DND-41 (cell line): Measurements from ENCODE around the gene SLC38A10.

Experiments
- ATAC-seq: fragments of 200-7000 bp; cut with Tn5 transposase; 3 replicates; pipeline ENCODE4 v1.9.1; 2021; ENCODE audit warnings: low read depth; ENCODE audit not compliant: insufficient read depth
- DNase-seq: peaks from one replicate; pipeline ENCODE4 v3.0.0-alpha.2; 2020
- H2AFZ ChIP-seq: 2 replicates; pipeline ENCODE4 v1.6.0; 2012; ENCODE audit warnings: low read depth, low read length
- H3K27ac ChIP-seq: 2 replicates; pipeline ENCODE4 v1.5.1; 2012; ENCODE audit warnings: low read length, inconsistent platforms
- H3K27me3 ChIP-seq: fragments of 200-600 bp; sonication (generic); 2 replicates; pipeline ENCODE4 v1.6.0; 2012; ENCODE audit warnings: low read length, mild to moderate bottlenecking, inconsistent platforms; ENCODE audit not compliant: insufficient read depth, poor library complexity
- H3K36me3 ChIP-seq: 2 replicates; pipeline ENCODE4 v1.5.1; 2012; ENCODE audit warnings: low read length, inconsistent platforms; ENCODE audit not compliant: insufficient read depth
- H3K4me1 ChIP-seq: 2 replicates; pipeline ENCODE4 v1.5.1; 2012; ENCODE audit warnings: mild to moderate bottlenecking, low read length; ENCODE audit not compliant: insufficient read depth
- H3K4me2 ChIP-seq: 2 replicates; pipeline ENCODE4 v1.6.0; 2012; ENCODE audit warnings: mild to moderate bottlenecking, moderate library complexity, low read length, inconsistent platforms; ENCODE audit not compliant: insufficient read depth
- H3K4me3 ChIP-seq, 2 experiments: fragments of 200-600 bp in 1 of 2; shearing (Covaris generic) in 1 of 2; 2 replicates each; pipeline ENCODE4 v1.5.1; 2012 to 2016; ENCODE audit warnings: inconsistent platforms in 2 of 2, low read length in 2 of 2, mild to moderate bottlenecking in 2 of 2, low read depth in 1 of 2, moderate library complexity in 1 of 2
- H3K79me2 ChIP-seq: 2 replicates; pipeline ENCODE4 v1.6.0; 2012; ENCODE audit warnings: low read length, inconsistent platforms; ENCODE audit not compliant: insufficient read depth
- H3K9ac ChIP-seq: 2 replicates; pipeline ENCODE4 v1.6.0; 2012; ENCODE audit warnings: low read depth, mild to moderate bottlenecking, inconsistent platforms, low read length, moderate library complexity
- H3K9me3 ChIP-seq: 2 replicates; pipeline ENCODE4 v1.5.1; 2012; ENCODE audit warnings: low read length, moderate library complexity, mild to moderate bottlenecking, inconsistent platforms; ENCODE audit not compliant: insufficient read depth, severe bottlenecking
- H4K20me1 ChIP-seq: 2 replicates; pipeline ENCODE4 v1.6.0; 2012; ENCODE audit warnings: low read length; ENCODE audit not compliant: insufficient read depth
- CTCF ChIP-seq: IDR thresholded peaks from 2 replicates; pipeline ENCODE4 v1.5.1; 2012; ENCODE audit warnings: borderline replicate concordance, low read length, moderate library complexity, mild to moderate bottlenecking; ENCODE audit not compliant: poor library complexity, severe bottlenecking; ENCODE audit errors: extremely low read depth
- EZH2 ChIP-seq: IDR thresholded peaks from 3 replicates; pipeline ENCODE4 v1.6.1; 2012; ENCODE audit warnings: borderline replicate concordance, low read depth, mild to moderate bottlenecking, moderate library complexity, low read length, inconsistent platforms; ENCODE audit not compliant: severe bottlenecking

The SLC38A10 gene

GRCh38 chr17:81334391-81334901, 39.3 kb upstream of the SLC38A10 start:
- Histone ChIP-seq H3K4me2 (no peak overlapping the region), H3K9ac (no peak overlapping the region), H3K36me3 (no peaks in the 10 kb centered on the region), H3K4me3 (no peak overlapping the region), H3K9me3 (no peaks in the 10 kb centered on the region), H3K27me3 (peaks cover 4% of the 10 kb centered on the region), H3K79me2 (no peaks in the 10 kb centered on the region), H3K27ac (no peak overlapping the region), H4K20me1 (peaks cover 31% of the 10 kb centered on the region), H2AFZ (no peak overlapping the region), H3K4me1 (no peaks in the 10 kb centered on the region)
- DNase-seq (no peak), ATAC-seq (no peak)
- TF ChIP-seq CTCF (no peak), EZH2 (no peak)

GRCh38 chr17:81333616-81334368, 38.7 kb upstream of the SLC38A10 start:
- H4K20me1 ChIP-seq, result peaks cover 25% of the 10 kb centered on the region
- H3K4me2 ChIP-seq, result no peak overlapping the region
- H3K4me1 ChIP-seq, result no peaks in the 10 kb centered on the region
- H3K9ac ChIP-seq, result no peak overlapping the region
- ATAC-seq (no peak), DNase-seq (no peak)
- H3K27ac ChIP-seq, result no peak overlapping the region
- H3K79me2 ChIP-seq, result no peaks in the 10 kb centered on the region
- no peaks in the 10 kb centered on the region for H3K36me3 ChIP-seq
- H3K4me3 ChIP-seq, result no peak overlapping the region
- H3K9me3 ChIP-seq, result no peaks in the 10 kb centered on the region
- TF ChIP-seq EZH2 (no peak), CTCF (no peak)
- H2AFZ ChIP-seq, result no peak overlapping the region
- H3K27me3 ChIP-seq, result peaks cover 4% of the 10 kb centered on the region

- Histone ChIP-seq H3K9ac (no peak overlapping the region), H3K27ac (no peak overlapping the region), H3K36me3 (no peaks in the 10 kb centered on the region), H3K4me2 (no peak overlapping the region), H3K9me3 (no peaks in the 10 kb centered on the region), H2AFZ (no peak overlapping the region), H4K20me1 (peaks cover 22% of the 10 kb centered on the region), H3K4me3 (no peak overlapping the region), H3K79me2 (no peaks in the 10 kb centered on the region), H3K4me1 (no peaks in the 10 kb centered on the region), H3K27me3 (peaks cover 4% of the 10 kb centered on the region)
- no peak for DNase-seq
- ATAC-seq, result no peak
- TF ChIP-seq CTCF, result no peak
Observed at GRCh38 chr17:81332914-81333528, 37.9 kb upstream of the SLC38A10 start.
